B cell (primary cell): ENCODE measurements around the gene KAT7.

Experiments used
- CTCF ChIP-seq: fragments of 200-600 bp; IDR thresholded peaks from one replicate; pipeline ENCODE4 v1.8.0; 2022; ENCODE audit warnings: antibody characterized with exemption, mild to moderate bottlenecking
- EZH2 ChIP-seq: IDR thresholded peaks from 2 replicates; pipeline ENCODE4 v1.6.1; 2012; ENCODE audit warnings: borderline replicate concordance, low read depth, mild to moderate bottlenecking, moderate library complexity, low read length; ENCODE audit not compliant: insufficient read depth, poor library complexity, severe bottlenecking

GRCh38 chr17:49846938-49847712 lies 58.6 kb downstream of the KAT7 start:
- TF ChIP-seq EZH2 (no peak), CTCF (no peak)
